Measurements from ENCODE around the gene SPEM2.

Gene SPEM2

DNA sequence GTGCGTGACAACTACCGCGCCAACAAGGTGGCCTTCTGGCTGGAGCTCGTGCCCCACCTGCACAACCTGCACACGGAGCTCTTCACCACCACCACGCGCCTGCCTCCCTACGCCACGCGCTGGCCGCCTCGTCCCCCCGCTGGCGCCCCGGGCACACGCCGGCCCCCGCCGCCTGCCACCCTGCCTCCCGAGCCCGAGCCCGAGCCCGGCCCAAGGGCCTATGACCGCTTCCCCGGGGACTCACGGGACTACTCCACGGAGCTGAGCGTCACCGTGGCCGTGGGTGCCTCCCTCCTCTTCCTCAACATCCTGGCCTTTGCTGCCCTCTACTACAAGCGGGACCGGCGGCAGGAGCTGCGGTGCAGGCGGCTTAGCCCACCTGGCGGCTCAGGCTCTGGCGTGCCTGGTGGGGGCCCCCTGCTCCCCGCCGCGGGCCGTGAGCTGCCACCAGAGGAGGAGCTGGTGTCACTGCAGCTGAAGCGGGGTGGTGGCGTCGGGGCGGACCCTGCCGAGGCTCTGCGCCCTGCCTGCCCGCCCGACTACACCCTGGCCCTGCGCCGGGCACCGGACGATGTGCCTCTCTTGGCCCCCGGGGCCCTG lies 8.3 kb upstream of the SPEM2 start:
- no peak for DNase-seq
- in situ Hi-C loops (cut with HindIII; ENCODE audit: low pct_ligation_motif_present, low pct_unique_long_range_greater_than_20kb, low sequenced_read_pairs), result no loop called here

DNA sequence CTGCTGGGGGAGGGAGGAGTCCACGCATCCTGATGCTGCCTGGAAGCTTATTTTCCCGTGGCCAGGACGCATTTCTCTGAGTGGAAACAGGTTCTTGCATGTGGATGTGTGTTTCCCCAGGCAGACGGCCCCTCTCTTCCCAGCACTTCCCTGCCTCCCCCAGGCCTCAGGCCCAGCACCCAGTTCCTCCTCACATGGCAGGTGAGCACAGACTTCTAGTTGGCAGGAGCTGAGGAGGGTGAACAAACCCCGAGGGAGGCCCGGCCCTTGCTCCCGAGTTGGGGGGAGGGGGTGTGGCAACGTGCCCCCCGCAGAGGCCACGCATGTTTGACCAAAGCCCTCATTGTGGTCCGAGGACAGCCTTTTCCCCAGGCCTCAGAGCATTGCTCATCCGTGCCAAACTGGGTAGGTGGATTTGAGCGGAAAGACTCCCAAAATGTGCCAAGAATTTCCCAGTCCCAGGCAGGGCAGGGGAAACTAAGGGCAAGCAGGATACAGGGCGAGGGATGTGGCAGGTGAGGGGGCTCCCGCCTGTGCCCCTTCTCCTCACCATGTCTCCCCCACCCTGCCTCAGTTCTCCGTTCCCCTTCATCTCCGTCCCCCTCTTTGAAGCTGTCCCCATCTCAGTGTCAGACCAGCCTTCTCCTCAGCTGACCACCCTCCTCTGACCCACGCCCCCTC lies 6.8 kb upstream of the SPEM2 start:
- in situ Hi-C loops (cut with HindIII; ENCODE audit: low pct_ligation_motif_present, low pct_unique_long_range_greater_than_20kb, low sequenced_read_pairs), result no loop called here
- no peak for DNase-seq

DNA sequence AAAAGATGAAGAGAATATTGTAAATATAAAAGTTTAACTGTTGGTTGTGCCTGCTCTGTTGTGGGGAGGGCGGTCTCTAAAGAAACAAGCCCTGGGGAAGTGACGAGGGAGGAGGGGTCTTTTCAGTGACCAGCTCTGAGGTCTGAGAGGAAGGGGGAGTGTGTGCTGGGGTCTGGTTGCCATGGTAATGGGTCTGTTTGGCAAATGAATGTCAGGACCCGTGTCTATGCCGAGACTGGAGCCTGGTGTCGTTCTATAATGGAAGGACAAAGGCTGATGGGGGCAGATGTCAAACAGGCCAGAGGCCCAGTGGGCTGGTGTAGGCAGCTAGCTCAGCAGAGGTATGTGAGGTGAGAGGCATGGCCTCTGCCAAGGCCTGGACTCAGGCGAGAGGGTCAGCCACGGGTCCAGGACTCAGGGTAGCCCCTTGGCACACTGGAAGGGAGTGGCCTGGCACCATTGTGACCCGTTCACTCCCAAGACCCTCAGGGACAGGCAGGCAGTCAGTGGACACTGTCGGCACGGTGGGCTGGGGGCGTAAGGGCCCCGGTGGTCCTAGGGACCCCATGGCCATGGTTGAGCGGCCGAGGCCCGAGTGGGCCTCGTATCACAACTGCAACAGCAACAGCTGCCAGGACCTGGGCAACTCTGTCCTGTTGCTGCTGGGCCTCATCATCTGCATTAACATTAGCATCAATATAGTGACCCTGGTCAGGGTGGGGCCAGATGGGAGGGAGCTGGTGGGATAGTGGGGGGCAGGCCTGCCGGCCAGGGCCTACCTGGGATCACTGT lies 5.4 kb upstream of the SPEM2 start, which contains the start of gene SPEM1:
SPEM1 (plus strand) TSS at position 506 of the 792 bp plus-strand sequence; CDS start at position 567, 61 bp downstream.
- in situ Hi-C loops (cut with HindIII; ENCODE audit: low pct_ligation_motif_present, low pct_unique_long_range_greater_than_20kb, low sequenced_read_pairs), result no loop called here
- DNase-seq, result no peak

DNA sequence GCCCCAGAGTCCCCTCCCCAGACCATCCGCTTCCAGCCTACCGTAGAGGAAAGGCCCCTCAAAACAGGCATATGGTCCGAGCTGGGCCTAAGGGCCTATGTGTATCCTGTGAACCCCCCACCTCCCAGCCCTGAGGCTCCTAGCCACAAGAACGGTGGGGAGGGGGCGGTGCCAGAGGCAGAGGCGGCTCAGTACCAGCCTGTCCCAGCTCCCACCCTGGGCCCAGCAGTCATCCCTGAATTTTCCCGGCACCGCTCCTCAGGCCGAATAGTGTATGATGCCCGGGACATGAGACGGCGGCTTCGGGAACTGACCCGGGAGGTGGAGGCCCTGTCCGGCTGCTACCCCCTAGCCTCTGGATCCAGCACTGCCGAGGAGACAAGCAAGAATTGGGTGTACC lies 4.2 kb upstream of the SPEM2 start:
- no peak for DNase-seq
- in situ Hi-C loops (cut with HindIII; ENCODE audit: low pct_ligation_motif_present, low pct_unique_long_range_greater_than_20kb, low sequenced_read_pairs), result no loop called here

DNA sequence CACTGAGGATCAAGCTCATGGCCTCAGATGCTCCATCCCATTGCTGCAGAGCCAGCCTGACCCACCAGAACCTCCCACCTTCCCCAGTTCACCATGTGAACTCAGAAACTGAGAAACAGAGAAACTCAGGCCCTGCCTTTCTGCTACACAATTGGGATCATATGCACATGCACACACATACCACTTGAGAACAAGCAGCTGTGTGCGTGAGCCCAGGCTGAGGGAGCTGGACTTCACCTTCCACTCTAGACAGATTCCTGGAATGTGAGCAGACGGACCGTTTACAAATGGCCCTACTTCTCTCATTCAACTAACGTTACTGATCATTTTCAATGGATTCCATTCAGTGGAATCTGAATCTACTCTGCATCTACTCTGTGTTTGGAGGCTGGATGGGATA lies 1.7 kb upstream of the SPEM2 start:
- in situ Hi-C loops (cut with HindIII; ENCODE audit: low pct_ligation_motif_present, low pct_unique_long_range_greater_than_20kb, low sequenced_read_pairs), result no loop called here
- no peak for DNase-seq

DNA sequence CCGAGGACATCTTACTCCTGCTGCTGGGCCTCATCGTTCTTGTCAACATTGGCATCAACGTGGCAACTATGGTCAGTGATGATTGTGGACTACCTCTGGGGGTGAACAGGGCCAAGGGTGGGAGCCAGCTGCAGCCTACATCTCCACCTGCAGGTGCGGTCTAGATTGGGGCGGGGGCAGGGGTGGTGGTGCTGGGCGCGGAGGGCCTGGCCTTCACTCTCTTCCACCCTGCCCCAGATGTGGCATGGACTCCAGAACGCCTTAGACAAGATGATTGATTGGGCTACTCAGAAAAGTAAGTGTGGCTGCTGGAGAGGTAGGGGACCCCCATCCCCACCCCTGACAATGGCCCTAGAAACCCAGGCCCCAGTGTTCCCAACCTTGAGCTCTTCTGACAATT lies 340 bp downstream of the SPEM2 start:
- no peak for DNase-seq
- in situ Hi-C loops (cut with HindIII; ENCODE audit: low pct_ligation_motif_present, low pct_unique_long_range_greater_than_20kb, low sequenced_read_pairs), result no loop called here

DNA sequence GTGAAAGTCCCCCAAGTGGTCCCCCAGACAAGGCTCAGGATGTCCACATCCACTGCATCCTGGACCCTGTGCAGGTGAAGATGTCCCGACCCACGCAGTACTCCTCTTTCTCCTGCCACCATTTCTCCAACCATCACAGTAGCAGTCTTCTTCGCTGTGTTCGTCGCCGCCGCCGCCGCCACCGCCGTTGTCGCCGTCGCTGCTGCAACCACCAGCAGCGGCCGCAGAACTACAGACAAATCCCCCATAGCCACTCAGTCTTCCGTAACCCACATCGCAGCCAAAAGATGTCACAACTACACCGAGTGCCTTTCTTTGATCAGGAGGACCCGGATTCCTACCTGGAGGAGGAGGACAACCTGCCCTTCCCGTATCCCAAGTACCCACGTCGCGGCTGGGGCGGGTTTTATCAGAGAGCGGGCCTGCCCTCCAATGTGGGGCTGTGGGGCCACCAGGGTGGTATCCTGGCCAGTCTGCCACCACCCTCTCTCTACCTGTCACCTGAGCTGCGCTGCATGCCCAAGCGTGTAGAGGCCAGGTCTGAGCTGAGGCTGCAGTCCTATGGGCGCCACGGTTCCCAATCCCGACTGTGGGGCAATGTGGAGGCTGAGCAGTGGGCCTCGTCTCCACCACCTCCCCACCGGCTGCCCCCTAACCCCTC lies 917 bp downstream of the SPEM2 start:
- in situ Hi-C loops (cut with HindIII; ENCODE audit: low pct_ligation_motif_present, low pct_unique_long_range_greater_than_20kb, low sequenced_read_pairs), result no loop called here
- DNase-seq, result no peak

DNA sequence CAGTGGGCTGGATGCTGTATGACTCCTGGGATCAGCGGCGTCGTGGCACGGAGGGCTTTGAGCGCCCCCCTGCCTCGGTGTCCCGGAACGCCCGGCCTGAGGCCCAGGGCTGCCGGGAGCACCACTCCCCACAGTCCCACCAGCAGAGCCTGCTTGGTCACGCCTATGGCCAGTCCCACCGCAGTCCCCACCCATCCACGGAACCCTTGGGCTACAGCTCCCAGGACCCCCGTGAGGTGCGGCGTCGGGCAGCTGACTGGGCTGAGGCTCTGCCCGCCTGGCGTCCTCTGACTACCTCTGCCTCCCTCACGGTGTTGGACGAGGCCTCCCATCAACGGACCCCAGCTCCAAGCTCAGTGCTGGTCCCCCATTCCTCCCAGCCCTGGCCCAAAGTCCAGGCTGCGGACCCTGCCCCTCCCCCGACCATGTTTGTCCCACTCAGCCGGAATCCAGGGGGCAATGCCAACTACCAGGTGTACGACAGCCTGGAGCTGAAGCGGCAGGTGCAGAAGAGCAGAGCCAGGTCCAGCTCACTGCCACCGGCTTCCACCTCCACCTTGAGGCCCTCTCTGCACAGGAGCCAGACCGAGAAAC lies 1.6 kb downstream of the SPEM2 start:
- no peak for DNase-seq

DNA sequence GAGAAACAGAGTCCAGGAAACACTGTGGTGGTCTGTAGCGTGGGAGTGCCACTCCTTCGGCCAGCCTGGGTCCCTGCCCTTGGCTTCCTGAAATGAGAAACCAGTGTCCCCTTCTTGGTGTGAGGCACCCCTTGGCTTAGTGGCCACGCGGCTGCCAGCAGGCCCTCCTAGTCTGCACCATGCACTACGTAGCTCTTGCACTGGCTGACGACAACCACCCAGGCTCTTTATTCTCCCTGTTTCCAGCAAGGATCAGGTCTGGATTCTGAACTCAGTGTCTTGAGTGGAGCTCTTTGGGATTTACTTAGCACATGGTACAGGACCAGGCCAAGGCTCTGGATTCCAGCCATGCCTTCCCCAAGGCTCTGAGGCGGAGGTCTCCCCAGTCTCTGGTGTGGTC lies 2.1 kb downstream of the SPEM2 start:
- no peak for DNase-seq
- in situ Hi-C loops (cut with HindIII; ENCODE audit: low pct_ligation_motif_present, low pct_unique_long_range_greater_than_20kb, low sequenced_read_pairs), result no loop called here

More for the DNA sequence above, 1.6 kb downstream of the SPEM2 start:
- in situ Hi-C loops (cut with HindIII; ENCODE audit: low pct_ligation_motif_present, low pct_unique_long_range_greater_than_20kb, low sequenced_read_pairs), result no loop called here

DNA sequence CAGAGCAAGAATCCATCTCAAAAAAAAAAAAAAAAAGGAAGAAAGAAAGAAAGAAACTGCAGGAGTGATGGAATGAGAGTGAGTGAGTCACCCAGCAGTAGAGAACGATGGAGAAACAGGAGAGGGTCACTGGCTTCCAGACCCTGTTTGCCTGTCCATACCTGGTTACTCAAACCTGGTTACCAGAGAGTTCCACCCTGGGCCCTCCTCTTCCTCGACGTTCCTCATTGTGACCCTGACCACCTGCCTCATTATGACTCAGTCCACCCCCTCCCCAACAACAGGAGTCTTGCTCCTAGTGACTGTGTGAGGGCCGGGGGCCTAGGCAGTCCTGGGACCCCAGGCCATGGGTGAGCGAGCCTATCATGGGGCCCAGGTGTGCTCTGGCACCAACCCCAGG lies 3.1 kb downstream of the SPEM2 start, which contains the start of gene SPEM3:
SPEM3 (plus strand) TSS at position 301 of the 400 bp plus-strand sequence; CDS start at position 347, 46 bp downstream.
- no peak for DNase-seq
- in situ Hi-C loops (cut with HindIII; ENCODE audit: low pct_ligation_motif_present, low pct_unique_long_range_greater_than_20kb, low sequenced_read_pairs), result no loop called here

DNA sequence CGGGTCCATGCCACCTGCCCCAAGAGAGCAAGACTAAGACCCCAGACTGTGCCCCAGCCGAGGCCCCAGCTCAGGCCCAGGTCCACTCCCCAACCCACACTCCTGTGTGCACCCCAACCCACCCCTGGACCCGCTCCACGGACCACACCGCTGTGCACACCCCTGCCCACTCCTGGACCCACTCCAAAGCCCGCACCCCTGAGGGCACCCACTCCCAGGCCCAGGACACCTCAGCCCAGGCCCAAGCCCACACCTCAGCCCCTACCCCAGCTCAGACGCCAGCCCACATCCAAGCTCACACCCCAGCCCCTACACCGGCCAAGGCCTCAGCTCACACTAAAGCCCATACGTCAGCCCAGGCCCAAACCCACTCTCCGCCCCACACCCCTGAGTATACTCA lies 4.3 kb downstream of the SPEM2 start:
- in situ Hi-C loops (cut with HindIII; ENCODE audit: low pct_ligation_motif_present, low pct_unique_long_range_greater_than_20kb, low sequenced_read_pairs), result no loop called here
- DNase-seq, result no peak

DNA sequence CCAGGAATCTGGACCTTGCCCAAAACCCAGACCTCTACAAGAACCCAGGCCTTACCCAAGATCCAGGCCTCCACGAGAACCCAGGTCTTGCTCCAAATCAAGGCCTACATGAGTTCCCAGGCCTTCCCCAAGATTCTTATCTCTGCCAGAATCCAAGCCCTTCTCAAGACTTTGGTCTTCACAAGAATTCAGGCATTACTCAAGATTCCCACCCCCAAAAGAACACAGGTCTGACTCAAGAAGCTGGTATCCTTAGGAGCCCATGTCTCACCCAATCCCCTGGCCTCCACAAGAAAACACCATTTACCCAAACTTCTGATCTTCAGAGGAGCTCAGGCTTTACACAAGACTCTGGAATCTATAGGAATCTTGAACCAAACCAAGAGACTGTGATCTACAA lies 5.8 kb downstream of the SPEM2 start:
- in situ Hi-C loops (cut with HindIII; ENCODE audit: low pct_ligation_motif_present, low pct_unique_long_range_greater_than_20kb, low sequenced_read_pairs), result no loop called here
- DNase-seq, result no peak

DNA sequence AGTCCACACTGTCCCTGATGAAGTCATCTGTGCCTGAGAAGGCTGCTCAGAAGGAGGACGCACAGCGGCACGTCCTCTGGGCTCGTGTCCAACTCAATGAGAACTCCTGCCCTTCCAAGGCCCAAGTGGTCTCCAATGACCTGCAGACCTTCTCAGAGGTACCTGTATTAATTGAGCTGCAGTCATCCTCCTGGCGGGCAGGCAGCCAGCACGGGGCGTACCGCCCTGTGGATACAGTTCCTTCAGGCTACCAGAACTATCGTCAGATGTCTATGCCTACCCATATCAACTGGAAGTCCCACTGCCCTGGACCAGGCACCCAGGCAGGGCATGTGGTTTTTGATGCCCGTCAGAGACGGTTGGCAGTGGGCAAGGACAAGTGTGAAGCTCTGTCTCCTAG lies 6.9 kb downstream of the SPEM2 start:
- DNase-seq, result no peak
- in situ Hi-C loops (cut with HindIII; ENCODE audit: low pct_ligation_motif_present, low pct_unique_long_range_greater_than_20kb, low sequenced_read_pairs), result no loop called here

DNA sequence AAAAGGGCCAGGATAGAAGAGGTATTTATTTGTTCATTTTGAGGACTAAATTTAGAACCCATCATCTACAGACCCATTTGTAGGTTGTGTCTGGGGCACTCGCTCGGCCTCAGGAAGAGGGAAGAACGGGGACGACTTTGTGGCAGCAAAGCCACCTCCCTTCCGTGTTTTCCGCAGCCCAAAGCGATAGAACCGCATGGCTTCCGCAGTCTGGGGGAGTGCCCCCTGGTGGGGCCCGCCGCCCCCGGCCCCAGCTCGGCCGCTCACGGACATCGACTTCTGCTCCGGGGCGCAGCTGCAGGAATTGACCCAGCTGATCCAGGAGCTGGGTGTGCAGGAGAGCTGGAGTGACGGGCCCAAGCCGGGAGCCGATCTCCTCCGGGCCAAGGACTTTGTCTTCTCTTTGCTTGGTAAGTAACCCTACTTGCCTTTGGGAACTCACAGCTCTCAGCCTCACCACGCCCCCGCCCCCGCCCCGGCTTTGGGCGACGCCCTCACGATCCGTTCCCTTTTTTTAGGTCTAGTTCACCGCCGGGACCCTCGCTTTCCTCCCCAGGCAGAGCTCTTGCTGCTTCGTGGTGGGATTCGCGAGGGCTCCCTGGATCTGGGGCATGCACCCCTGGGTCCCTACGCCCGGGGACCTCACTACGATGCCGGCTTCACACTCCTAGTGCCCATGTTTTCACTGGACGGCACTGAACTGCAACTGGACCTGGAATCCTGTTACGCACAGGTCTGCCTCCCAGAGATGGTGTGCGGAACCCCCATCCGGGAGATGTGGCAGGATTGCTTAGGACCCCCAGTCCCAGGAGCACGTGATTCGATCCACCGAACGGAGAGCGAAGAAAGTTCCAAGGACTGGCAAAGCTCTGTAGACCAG lies 10.5 kb downstream of the SPEM2 start:
- in situ Hi-C loops (cut with HindIII; ENCODE audit: low pct_ligation_motif_present, low pct_unique_long_range_greater_than_20kb, low sequenced_read_pairs), result no loop called here
- DNase-seq, result peak; percentile 42

DNA sequence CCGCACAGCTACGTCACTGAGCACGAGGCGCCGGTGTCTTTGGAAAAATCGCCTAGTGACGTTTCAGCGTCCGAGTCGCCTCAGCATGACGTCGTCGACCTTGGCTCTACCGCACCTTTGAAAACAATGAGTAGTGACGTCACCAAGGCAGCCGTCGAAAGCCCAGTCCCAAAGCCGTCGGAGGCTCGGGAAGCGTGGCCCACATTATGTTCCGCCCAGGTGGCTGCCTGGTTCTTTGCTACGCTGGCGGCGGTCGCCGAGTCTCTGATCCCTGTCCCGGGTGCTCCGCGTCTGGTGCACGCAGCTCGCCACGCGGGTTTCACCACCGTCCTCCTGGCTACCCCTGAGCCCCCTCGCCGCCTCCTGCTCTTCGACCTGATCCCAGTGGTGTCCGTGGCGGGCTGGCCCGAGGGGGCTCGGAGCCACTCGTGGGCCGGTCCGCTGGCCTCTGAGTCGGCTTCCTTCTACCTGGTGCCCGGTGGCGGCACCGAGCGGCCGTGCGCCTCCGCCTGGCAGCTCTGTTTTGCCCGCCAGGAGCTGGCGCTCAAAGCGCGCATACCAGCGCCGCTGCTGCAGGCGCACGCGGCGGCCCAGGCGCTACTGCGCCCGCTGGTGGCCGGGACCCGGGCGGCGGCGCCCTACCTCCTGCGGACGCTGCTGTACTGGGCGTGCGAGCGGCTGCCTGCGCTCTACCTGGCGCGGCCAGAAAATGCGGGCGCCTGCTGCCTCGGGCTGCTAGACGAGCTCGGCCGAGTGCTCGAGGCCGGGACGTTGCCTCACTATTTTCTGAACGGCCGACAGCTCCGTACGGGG lies 11.3 kb downstream of the SPEM2 start:
- DNase-seq, result no peak
- in situ Hi-C loops (cut with HindIII; ENCODE audit: low pct_ligation_motif_present, low pct_unique_long_range_greater_than_20kb, low sequenced_read_pairs), result no loop called here

DNA sequence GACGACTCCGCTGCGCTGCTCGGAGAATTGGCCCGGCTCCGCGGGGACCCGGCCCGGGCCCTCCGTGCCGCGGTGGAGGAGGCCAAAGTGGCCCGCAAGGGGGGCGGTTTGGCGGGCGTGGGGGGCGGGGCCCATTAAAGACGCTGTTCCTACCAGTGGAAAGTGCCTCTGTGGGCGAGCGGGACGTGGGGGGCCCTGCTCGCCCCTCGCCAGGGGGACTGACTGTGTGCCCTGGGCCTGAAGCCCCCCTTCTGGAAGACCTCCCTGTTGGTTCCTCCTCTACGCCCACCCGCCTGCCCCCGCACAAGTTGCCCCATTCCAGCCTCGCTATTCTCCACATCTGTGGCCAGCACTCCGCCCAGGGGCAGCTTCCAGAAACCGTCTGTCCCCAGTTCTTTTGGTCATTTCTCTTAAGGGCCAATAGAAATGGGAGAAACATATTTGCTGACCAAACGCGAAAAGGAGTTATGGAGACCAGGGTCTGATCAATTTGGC lies 12.0 kb downstream of the SPEM2 start:
- no peak for DNase-seq
- in situ Hi-C loops (cut with HindIII; ENCODE audit: low pct_ligation_motif_present, low pct_unique_long_range_greater_than_20kb, low sequenced_read_pairs), result no loop called here
